SK-N-SH treated with all-trans-retinoic acid at 6 μM for 48 hours (cell line): Measurements from ENCODE around the gene ARF3.

Source experiments
- ATAC-seq: fragments of 200-7000 bp; cut with Tn5 transposase; 3 replicates; pipeline ENCODE4 v1.9.1; 2020; ENCODE audit warnings: mild to moderate bottlenecking, moderate library complexity
- ARNTL ChIP-seq: fragments of 450-650 bp; formaldehyde crosslinking; IDR thresholded peaks from 2 replicates; pipeline ENCODE4 v1.5.0; 2020; ENCODE audit warnings: low read depth, mild to moderate bottlenecking, moderate library complexity, borderline replicate concordance
- BACH2 ChIP-seq: fragments of 250-450 bp; sonication (Bioruptor Pico); IDR thresholded peaks from 2 replicates; pipeline ENCODE4 v1.9.0; 2021; ENCODE audit warnings: mild to moderate bottlenecking, borderline replicate concordance
- CSDC2 ChIP-seq: fragments of 250-450 bp; sonication (Bioruptor Pico); IDR thresholded peaks from 2 replicates; pipeline ENCODE4 v1.5.0; 2020; ENCODE audit warnings: mild to moderate bottlenecking, moderate library complexity
- ESRRG ChIP-seq: fragments of 250-450 bp; sonication (Bioruptor Pico); IDR thresholded peaks from 2 replicates; pipeline ENCODE4 v1.6.1; 2021; ENCODE audit warnings: mild to moderate bottlenecking
- GLIS3 ChIP-seq: fragments of 250-450 bp; sonication (Bioruptor Pico); IDR thresholded peaks from 2 replicates; pipeline ENCODE4 v1.5.0; 2020; ENCODE audit warnings: mild to moderate bottlenecking, moderate library complexity
- ISL1 ChIP-seq: fragments of 250-450 bp; sonication (Bioruptor Pico); IDR thresholded peaks from 2 replicates; pipeline ENCODE4 v2.1.2; 2022; ENCODE audit warnings: mild to moderate bottlenecking, moderate library complexity
- OSR1 ChIP-seq: fragments of 250-450 bp; sonication (Bioruptor Pico); IDR thresholded peaks from 2 replicates; pipeline ENCODE4 v1.8.0; 2022; ENCODE audit warnings: moderate library complexity, mild to moderate bottlenecking, inconsistent platforms
- PPARA ChIP-seq: fragments of 250-450 bp; sonication (Bioruptor Pico); IDR thresholded peaks from 2 replicates; pipeline ENCODE4 v1.5.0; 2020; ENCODE audit warnings: mild to moderate bottlenecking, borderline replicate concordance
- RARB ChIP-seq: fragments of 250-450 bp; sonication (Bioruptor Pico); IDR thresholded peaks from 2 replicates; pipeline ENCODE4 v1.8.0; 2021; ENCODE audit warnings: mild to moderate bottlenecking, moderate library complexity
- SNAI2 ChIP-seq: fragments of 250-450 bp; sonication (Bioruptor Pico); IDR thresholded peaks from 2 replicates; pipeline ENCODE4 v1.5.0; 2020; ENCODE audit warnings: mild to moderate bottlenecking, moderate library complexity
- TCF4 ChIP-seq: fragments of 250-450 bp; sonication (Bioruptor Pico); IDR thresholded peaks from 2 replicates; pipeline ENCODE4 v1.8.0; 2021; ENCODE audit warnings: mild to moderate bottlenecking, moderate library complexity, borderline replicate concordance
- TOX ChIP-seq: fragments of 250-450 bp; sonication (Bioruptor Pico); IDR thresholded peaks from 2 replicates; pipeline ENCODE4 v1.8.0; 2021; ENCODE audit warnings: mild to moderate bottlenecking, moderate library complexity, borderline replicate concordance
- ZC3H10 ChIP-seq: fragments of 250-450 bp; sonication (Bioruptor Pico); IDR thresholded peaks from 2 replicates; pipeline ENCODE4 v1.5.1; 2021; ENCODE audit warnings: mild to moderate bottlenecking, moderate library complexity
- ZFP3 ChIP-seq: fragments of 250-450 bp; sonication (Bioruptor Pico); IDR thresholded peaks from 2 replicates; pipeline ENCODE4 v1.5.0; 2020; ENCODE audit warnings: mild to moderate bottlenecking, moderate library complexity
- ZFP30 ChIP-seq: fragments of 450-650 bp; formaldehyde crosslinking; IDR thresholded peaks from 2 replicates; pipeline ENCODE4 v1.5.0; 2022; ENCODE audit warnings: mild to moderate bottlenecking, moderate library complexity
- ZNF565 ChIP-seq: fragments of 450-650 bp; formaldehyde crosslinking; conservative IDR thresholded peaks from 2 replicates; pipeline ENCODE4 v1.5.0; 2020; ENCODE audit warnings: low read depth, mild to moderate bottlenecking, moderate library complexity
- ZNF70 ChIP-seq: fragments of 450-650 bp; formaldehyde crosslinking; IDR thresholded peaks from 2 replicates; pipeline ENCODE4 v1.5.0; 2020; ENCODE audit warnings: mild to moderate bottlenecking, moderate library complexity
- ZNF8 ChIP-seq: fragments of 450-650 bp; formaldehyde crosslinking; IDR thresholded peaks from 2 replicates; pipeline ENCODE4 v1.5.0; 2020; ENCODE audit warnings: mild to moderate bottlenecking, moderate library complexity
- TF ChIP-seq, protein P1 (sequence below): fragments of 250-450 bp; sonication (Bioruptor Pico); IDR thresholded peaks from 2 replicates; pipeline ENCODE4 v1.8.0; 2020; ENCODE audit warnings: mild to moderate bottlenecking, moderate library complexity, borderline replicate concordance
- TF ChIP-seq, protein P2 (sequence below): fragments of 250-450 bp; sonication (Bioruptor Pico); IDR thresholded peaks from 2 replicates; pipeline ENCODE4 v1.5.1; 2020; ENCODE audit warnings: low read depth, mild to moderate bottlenecking, moderate library complexity
- TF ChIP-seq, protein P3 (sequence below): fragments of 250-450 bp; sonication (Bioruptor Pico); IDR thresholded peaks from 2 replicates; pipeline ENCODE4 v1.8.0; 2021; ENCODE audit warnings: low read depth, mild to moderate bottlenecking, moderate library complexity, borderline replicate concordance
- TF ChIP-seq, protein P4 (sequence below): fragments of 250-450 bp; sonication (Bioruptor Pico); IDR thresholded peaks from 2 replicates; pipeline ENCODE4 v1.5.0; 2020; ENCODE audit warnings: mild to moderate bottlenecking, moderate library complexity

The ARF3 gene

DNA sequence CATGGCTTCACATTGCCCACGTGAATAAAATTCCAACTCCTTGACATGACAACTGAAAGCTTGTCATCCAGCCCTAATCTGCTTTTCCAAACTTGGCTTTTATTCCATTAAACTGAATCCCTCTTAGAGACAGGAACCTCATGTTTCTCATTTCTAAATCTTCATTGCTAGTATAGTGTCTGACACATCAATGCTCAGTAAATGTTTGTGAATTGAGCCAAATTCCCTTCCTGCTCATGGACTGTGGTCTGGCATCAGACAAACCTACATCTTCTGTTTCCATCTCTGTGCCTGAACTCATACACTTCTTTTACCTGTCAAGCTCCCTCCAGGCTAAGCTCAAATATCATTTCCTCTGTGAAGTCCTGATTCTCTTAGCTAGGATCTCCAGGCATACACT is 27.7 kb downstream of the ARF3 start:
- no peak for ATAC-seq
- TF ChIP-seq TOX (CRISPR knock-in tag): no peak
- no peak for TF ChIP-seq ESRRG (CRISPR knock-in tag)
- no peak for TF ChIP-seq ZNF70 (CRISPR knock-in tag)
- no peak for TF ChIP-seq ZFP30
- TF ChIP-seq ZNF8 (CRISPR knock-in tag): no peak
- TF ChIP-seq ZFP3 (CRISPR knock-in tag): no peak
- TF ChIP-seq ZNF565: no peak
- TF ChIP-seq, protein P1, sequence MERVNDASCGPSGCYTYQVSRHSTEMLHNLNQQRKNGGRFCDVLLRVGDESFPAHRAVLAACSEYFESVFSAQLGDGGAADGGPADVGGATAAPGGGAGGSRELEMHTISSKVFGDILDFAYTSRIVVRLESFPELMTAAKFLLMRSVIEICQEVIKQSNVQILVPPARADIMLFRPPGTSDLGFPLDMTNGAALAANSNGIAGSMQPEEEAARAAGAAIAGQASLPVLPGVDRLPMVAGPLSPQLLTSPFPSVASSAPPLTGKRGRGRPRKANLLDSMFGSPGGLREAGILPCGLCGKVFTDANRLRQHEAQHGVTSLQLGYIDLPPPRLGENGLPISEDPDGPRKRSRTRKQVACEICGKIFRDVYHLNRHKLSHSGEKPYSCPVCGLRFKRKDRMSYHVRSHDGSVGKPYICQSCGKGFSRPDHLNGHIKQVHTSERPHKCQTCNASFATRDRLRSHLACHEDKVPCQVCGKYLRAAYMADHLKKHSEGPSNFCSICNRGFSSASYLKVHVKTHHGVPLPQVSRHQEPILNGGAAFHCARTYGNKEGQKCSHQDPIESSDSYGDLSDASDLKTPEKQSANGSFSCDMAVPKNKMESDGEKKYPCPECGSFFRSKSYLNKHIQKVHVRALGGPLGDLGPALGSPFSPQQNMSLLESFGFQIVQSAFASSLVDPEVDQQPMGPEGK: no peak
- no peak for TF ChIP-seq SNAI2
- no peak for TF ChIP-seq RARB (CRISPR knock-in tag)

DNA sequence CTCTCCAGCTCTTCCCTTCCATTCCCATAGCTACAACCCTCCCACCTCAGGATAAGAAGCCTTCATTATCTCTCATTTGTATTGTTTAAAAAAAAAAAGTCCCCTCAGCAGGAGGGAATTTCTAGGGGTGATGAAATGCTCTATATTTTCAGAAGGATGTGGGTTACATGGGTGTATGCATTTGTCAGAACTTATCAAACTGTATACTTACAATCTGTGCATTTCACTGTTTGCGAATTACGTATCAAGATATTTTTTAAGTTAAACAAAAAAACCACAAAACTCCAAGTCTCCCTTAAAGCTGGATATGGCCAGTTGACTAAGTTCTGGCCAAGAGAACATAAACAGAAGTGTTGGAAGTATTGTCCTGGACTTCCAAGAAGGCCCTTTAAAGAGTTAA is 30.0 kb downstream of the ARF3 start:
- ATAC-seq: no peak
- TF ChIP-seq, protein P2, sequence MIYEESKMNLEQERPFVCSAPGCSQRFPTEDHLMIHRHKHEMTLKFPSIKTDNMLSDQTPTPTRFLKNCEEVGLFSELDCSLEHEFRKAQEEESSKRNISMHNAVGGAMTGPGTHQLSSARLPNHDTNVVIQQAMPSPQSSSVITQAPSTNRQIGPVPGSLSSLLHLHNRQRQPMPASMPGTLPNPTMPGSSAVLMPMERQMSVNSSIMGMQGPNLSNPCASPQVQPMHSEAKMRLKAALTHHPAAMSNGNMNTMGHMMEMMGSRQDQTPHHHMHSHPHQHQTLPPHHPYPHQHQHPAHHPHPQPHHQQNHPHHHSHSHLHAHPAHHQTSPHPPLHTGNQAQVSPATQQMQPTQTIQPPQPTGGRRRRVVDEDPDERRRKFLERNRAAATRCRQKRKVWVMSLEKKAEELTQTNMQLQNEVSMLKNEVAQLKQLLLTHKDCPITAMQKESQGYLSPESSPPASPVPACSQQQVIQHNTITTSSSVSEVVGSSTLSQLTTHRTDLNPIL (CRISPR knock-in tag): no peak
- TF ChIP-seq SNAI2 (no peak), ISL1 (CRISPR knock-in tag) (no peak), OSR1 (no peak), ARNTL (CRISPR knock-in tag) (no peak), ZNF565 (no peak), ZC3H10 (CRISPR knock-in tag) (no peak), ZNF70 (CRISPR knock-in tag) (no peak), ZFP3 (CRISPR knock-in tag) (no peak), ZFP30 (no peak), TOX (CRISPR knock-in tag) (no peak), ESRRG (CRISPR knock-in tag) (no peak), CSDC2 (CRISPR knock-in tag) (no peak), GLIS3 (no peak), PPARA (CRISPR knock-in tag) (no peak)
- TF ChIP-seq, protein P3, sequence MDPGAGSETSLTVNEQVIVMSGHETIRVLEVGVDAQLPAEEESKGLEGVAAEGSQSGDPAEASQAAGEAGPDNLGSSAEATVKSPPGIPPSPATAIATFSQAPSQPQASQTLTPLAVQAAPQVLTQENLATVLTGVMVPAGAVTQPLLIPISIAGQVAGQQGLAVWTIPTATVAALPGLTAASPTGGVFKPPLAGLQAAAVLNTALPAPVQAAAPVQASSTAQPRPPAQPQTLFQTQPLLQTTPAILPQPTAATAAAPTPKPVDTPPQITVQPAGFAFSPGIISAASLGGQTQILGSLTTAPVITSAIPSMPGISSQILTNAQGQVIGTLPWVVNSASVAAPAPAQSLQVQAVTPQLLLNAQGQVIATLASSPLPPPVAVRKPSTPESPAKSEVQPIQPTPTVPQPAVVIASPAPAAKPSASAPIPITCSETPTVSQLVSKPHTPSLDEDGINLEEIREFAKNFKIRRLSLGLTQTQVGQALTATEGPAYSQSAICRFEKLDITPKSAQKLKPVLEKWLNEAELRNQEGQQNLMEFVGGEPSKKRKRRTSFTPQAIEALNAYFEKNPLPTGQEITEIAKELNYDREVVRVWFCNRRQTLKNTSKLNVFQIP: no peak
- TF ChIP-seq, protein P4, sequence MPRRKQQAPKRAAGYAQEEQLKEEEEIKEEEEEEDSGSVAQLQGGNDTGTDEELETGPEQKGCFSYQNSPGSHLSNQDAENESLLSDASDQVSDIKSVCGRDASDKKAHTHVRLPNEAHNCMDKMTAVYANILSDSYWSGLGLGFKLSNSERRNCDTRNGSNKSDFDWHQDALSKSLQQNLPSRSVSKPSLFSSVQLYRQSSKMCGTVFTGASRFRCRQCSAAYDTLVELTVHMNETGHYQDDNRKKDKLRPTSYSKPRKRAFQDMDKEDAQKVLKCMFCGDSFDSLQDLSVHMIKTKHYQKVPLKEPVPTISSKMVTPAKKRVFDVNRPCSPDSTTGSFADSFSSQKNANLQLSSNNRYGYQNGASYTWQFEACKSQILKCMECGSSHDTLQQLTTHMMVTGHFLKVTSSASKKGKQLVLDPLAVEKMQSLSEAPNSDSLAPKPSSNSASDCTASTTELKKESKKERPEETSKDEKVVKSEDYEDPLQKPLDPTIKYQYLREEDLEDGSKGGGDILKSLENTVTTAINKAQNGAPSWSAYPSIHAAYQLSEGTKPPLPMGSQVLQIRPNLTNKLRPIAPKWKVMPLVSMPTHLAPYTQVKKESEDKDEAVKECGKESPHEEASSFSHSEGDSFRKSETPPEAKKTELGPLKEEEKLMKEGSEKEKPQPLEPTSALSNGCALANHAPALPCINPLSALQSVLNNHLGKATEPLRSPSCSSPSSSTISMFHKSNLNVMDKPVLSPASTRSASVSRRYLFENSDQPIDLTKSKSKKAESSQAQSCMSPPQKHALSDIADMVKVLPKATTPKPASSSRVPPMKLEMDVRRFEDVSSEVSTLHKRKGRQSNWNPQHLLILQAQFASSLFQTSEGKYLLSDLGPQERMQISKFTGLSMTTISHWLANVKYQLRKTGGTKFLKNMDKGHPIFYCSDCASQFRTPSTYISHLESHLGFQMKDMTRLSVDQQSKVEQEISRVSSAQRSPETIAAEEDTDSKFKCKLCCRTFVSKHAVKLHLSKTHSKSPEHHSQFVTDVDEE (CRISPR knock-in tag): no peak
- TF ChIP-seq, protein P1: no peak

DNA sequence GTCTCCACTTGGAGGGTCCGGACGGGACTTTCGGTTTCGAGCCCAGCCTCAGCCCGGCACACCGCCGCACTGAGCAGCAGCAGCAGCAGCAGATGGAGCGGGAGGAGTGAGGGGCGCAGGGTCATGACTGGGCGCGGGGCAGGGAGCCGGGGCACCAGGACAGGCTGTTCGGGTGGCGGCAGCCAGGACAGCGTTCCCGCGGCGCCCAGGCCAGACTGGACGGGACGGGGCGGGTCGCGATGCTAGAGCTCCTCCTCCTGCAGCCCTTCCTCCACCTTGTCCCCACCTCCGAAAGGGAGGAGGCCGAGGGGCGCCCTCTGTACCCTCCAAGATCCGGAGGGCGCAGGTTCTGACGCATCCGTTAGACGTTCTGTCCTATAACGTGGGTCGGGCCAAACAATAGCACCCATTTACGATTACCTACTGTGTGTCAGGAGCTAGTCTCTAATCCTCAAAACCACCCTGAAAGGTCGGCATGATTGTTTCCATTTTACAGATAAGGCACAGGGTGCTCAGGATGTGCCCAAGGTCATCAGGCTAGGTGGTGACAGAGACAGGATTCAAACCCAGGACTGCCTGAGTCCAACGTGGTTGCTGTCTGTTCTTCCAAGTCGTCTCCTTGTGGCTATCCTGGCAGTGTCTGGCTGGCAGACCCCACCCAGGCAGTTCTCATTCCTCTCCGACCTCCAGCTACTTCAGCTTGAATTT is 31.8 kb downstream of the ARF3 start, which contains the start of gene FKBP11:
FKBP11 (minus strand) TSS at position 189 of the 708 bp plus-strand sequence; CDS start at position 125, 64 bp downstream.
- peak; percentile 90 for ATAC-seq
- TF ChIP-seq, protein P1: no peak
- TF ChIP-seq ZC3H10 (CRISPR knock-in tag) (no peak), GLIS3 (no peak), ESRRG (CRISPR knock-in tag) (no peak), TOX (CRISPR knock-in tag) (no peak), ISL1 (CRISPR knock-in tag) (no peak), PPARA (CRISPR knock-in tag) (no peak), ZFP3 (CRISPR knock-in tag) (no peak), ZNF8 (CRISPR knock-in tag) (no peak), TCF4 (CRISPR knock-in tag) (no peak), ZFP30 (no peak), CSDC2 (CRISPR knock-in tag) (no peak), RARB (CRISPR knock-in tag) (no peak), SNAI2 (no peak), ARNTL (CRISPR knock-in tag) (no peak), BACH2 (CRISPR knock-in tag) (no peak)
- TF ChIP-seq, protein P3: no peak
